CD1c-positive myeloid dendritic cell (primary cell): Measurements from ENCODE around the gene CSMD2.

Experiments
- DNase-seq: peaks from one replicate; pipeline ENCODE4 v3.0.0-alpha.2; 2016; ENCODE audit errors: extremely low spot score

The CSMD2 gene

DNA sequence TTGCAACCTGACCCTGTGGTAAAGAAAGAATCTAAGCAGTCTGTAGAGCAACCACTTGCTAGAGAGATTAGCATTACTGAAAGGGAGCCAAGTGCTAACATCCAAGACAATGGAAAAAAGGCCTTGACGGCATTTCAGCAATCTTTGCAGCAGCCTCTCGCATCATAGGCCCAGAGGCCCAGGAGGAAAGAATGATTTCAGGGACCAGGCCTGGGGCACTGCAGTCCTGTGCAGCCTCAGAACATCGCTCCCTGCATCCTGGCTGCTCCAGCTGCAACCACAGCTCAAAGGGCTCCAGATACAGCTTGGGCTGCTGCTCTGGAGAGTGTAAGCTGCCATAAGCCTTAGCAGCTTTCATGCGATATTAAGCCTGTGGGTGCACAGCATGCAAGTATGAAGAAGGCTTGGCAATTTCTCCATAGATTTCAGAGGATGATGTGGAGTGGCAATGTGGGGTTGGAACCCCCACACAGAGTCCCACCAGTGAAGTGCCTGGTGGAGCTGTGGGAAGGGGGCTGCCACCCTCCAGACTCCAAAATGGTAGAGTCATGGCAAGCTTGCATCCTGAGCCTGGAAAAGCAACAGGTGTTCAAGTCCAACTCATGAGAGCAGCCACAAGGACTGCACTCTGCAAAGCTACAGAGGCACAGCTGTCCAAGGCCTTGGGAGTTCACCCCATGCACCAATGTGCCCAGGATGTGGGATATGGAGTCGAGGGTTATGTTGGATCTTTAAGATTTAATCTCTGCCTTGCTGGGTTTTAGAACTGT, 411.8 kb downstream of the CSMD2 start:
- no peak for DNase-seq

GRCh38 chr1:33745942-33746341, 419.1 kb downstream of the CSMD2 start:
- no peak for DNase-seq

DNA sequence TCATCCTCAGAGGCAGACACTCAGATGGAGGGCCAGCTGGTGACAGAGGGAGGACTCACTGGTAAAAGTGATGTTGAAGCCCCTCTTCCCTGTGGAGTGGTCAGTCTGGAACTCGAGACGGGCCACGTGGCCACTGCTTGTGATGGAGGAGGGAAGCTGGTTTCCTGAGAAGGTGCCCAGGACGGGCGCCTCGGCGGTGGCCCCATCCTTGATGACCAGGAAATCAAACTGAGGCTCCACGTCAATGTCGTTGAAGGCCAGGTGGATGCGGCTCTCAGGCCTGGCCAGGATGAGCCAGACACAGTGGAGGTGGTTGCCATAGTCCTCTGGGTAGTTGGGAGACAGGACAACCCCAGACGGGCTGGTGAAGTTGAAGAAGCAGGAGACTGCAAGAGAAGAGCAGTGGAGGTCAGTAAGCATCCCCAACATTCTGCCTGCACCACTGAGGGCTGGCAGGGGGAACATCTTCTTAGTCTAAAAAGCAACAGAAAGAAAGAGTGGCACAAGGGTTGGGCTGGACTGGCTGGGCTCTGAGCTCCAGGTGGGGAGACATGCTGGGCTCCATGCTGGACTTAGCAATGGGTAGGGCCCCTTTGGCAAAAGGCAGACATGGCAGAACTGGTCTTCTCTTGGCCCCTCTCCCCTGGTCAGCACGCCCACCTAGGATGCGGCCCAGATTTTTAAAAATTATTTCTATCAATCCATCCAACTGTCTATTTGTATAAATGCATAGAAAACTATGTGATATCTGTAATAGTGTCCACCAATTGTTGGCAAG, 421.6 kb downstream of the CSMD2 start:
- DNase-seq = no peak

DNA sequence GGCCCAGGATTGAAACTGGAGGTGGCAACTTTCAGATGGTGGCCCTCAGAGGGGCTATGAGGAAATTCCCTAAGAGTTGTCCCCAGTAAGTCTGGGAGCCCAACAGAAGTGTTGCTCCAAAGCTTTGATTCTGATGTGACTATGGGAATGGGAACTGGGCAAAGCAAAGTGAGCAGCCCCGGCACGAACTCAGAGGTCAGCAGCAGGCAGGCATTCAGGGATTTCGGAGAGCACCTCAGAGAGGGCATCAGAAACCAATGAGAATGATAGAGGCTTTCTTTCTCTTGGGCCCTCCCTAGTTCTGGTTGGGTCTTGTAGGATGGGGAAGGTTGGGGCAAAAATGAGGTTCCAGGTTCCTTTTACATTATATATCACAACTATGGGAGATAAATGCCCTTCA, 422.4 kb downstream of the CSMD2 start:
- no peak for DNase-seq

DNA sequence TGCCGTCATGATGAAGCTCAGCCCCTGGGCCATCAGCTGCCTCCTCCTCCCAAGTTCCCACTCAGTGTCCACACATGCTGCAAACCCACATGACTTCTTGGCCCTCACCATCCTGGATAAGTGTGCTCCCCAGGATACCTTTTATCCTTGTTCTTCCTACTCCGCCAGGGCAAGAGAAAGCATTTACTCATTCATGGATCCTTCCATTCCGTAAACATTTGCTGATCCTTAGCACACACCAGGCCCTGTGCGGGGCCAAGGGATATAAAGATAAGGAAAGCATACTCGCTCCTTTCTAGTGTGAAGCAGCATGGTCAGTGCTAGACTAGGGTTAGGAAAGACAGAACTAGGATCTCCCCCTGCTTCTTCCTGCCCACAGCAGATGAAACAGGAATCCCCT, 423.3 kb downstream of the CSMD2 start:
- DNase-seq = no peak

GRCh38 chr1:33740040-33740744, 424.8 kb downstream of the CSMD2 start:
- DNase-seq = no peak

GRCh38 chr1:33738976-33739375, 426.1 kb downstream of the CSMD2 start:
- DNase-seq = no peak

DNA sequence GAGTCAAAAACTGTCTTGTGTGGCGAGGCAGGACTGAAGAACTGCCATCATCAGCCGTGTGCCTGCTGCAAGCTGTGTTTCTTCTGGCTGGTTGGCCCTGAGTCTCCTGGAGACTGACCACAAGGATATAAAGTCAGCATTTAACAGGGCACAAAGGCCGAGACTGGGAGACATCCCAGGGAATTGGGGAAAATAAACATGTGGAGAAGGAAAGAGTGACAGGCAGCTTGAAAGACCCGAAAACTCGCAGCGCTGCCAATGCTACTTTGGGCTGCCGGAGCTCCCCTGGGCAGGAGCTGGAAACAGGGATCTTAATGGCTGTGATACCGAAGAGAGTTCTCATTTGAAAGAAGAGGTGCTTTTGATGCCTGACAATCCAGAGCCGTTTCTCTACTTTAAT, 426.5 kb downstream of the CSMD2 start:
- DNase-seq = no peak

DNA sequence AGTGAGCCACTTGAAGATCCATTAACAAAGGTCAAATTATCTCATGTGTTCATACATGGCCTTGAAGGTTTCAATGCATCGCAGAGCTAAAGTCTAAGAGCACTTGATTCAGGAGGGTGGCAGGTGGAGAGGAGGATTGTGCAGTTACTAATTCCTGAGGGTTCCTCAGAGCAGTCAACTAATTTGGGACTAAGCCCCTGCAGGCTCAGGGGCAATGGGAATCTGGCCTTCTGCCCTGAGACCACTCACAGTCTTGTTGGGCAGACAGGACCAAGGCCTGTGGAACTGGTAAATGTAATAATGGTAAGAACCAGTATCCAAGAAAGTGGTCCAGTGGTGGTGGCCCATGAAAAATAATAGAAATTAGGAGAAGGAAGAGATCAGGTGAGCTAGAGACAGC, 428.5 kb downstream of the CSMD2 start:
- DNase-seq = no peak

- DNase-seq = no peak
Measured at GRCh38 chr1:33735624-33736023, 429.4 kb downstream of the CSMD2 start.

GRCh38 chr1:33727310-33727709, 437.7 kb downstream of the CSMD2 start:
- peak; percentile 1 for DNase-seq

DNA sequence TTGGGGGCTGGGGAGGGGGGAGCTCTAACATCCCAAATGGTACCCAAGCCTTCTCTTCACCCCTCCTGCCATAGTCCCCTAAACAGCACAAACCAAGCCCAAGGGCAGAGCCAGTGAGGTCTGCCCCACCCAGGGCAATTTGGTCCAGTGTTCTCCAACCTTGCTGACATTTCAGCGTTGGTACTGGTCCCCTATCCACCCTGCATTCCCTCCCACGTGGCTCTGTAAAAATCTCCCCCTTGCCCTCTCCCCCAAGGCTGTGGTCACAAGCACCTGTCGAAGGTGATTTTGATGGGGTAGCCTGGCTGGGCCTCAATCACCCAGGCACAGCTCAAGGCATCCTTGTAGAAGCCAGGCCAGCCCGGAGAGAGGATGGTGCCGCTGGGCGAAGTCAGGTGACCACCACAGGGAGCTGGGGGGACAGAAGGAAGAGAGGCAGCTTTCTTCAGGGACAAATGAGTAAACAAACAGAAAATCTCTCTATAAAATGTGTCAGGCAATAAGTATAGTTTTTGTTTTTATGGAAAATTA, 438.7 kb downstream of the CSMD2 start:
- no peak for DNase-seq

DNA sequence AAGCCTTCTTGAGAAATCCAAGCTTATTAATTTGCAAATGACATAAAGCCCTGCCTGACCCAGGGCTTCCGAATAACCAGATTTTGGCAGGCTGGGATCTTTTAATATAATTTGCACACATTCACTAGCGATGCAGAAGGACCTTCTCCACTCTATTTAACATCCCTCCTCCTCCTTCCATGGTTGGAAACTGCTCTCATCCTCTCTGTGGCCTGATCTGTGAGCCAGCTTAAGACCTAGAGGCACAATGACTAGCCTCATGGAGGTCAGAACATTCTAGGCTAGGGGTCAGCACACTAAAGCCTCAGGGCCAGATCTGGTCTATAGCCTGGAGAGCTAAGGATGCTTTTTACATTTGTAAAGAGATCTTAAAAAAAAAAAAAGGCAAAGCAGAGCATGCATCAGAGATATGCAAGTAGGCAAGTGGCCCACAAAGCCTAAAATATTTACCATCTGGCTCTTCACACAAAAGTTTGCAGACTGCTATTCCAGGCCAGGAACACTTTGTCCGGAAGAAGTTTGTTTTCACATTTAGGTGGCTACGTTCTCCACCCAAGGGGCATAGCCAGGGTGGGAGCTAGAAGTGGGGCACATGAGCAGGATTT, 439.4 kb downstream of the CSMD2 start:
- DNase-seq = no peak

DNA sequence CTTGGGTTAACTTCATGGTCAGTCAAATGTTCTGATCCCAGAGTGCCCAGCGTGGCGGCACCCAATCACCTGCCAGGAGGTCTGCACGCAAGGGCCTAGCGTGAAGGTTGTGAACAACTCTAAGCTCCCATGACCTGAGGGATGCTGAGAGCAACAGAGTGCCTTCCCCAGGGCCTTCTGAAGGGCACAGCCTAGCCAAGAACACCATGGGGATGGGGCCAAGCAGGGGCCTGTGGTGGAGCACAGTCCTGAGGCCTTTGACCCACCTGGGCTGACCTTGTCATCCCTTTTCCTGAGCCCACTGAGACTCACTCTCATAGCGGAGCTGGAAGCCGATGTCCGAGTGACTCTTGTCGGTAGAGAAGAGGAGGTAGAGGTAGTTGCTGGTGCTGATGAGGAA, 440.0 kb downstream of the CSMD2 start:
- DNase-seq = no peak

GRCh38 chr1:33724348-33724747, 440.7 kb downstream of the CSMD2 start:
- no peak for DNase-seq

DNA sequence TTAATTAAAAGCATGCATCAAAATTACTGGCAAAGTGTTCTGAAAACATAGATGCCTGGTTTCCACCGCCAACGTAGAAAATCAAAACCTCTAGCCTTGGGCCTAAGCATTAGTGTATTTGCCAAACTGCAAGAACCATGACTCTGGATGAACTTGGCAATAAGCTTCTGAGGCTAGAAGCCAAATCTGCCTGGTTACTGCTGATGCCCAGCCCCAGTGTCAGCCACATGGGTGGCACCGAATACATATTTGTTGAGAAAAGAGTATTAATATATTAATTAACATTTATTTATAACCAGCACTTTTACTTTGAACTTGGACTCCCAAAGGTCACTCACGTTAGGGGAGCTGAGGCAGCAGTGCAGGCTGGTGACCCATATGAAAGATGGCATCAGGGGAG, 441.8 kb downstream of the CSMD2 start:
- DNase-seq = no peak

GRCh38 chr1:33721301-33721815, 443.7 kb downstream of the CSMD2 start:
- DNase-seq = no peak

- DNase-seq = no peak
Measured at GRCh38 chr1:33719771-33720670, 445.0 kb downstream of the CSMD2 start.

GRCh38 chr1:33719326-33719725, 445.7 kb downstream of the CSMD2 start:
- no peak for DNase-seq

GRCh38 chr1:33718186-33718585, 446.8 kb downstream of the CSMD2 start:
- no peak for DNase-seq
